Heart right ventricle (tissue), 16 donors: ENCODE measurements around the gene SF1. TPM values are rescaled to one million over a fixed set of nuclear protein-coding genes. Genes with fewer than 3 reads are reported as not detected.

Experiments
- ATAC-seq, 8 donors: fragments of 200-7000 bp; cut with Tn5 transposase; one replicate each; pipeline ENCODE4 v1.9.1; 2020; ENCODE audit warnings: mild to moderate bottlenecking in 8 of 8, moderate library complexity in 8 of 8, moderate number of reproducible peaks in 1 of 8
- DNase-seq, 2 donors: peaks; one replicate each; pipeline ENCODE4 v3.0.0-alpha.2; 2020
- H3K27ac ChIP-seq, 10 donors: fragments of 200-600 bp; sonication (generic) in 2 of 10; one replicate each; pipeline versions ENCODE4 v1.5.0 to v1.8.0; 2020 to 2022; ENCODE audit warnings: mild to moderate bottlenecking in 3 of 10
- H3K27me3 ChIP-seq, 7 donors: fragments of 200-600 bp; one replicate each; pipeline ENCODE4 v1.8.0; 2021 to 2022; ENCODE audit warnings: mild to moderate bottlenecking in 2 of 7
- H3K36me3 ChIP-seq, 9 donors: fragments of 200-600 bp; sonication (generic) in 1 of 9; one replicate each; pipeline versions ENCODE4 v1.5.0 to v1.8.0; 2020 to 2022; ENCODE audit warnings: mild to moderate bottlenecking in 2 of 9
- H3K4me1 ChIP-seq, 9 donors: fragments of 200-600 bp; sonication (generic) in 1 of 9; one replicate each; pipeline versions ENCODE4 v1.5.0 to v1.8.0; 2020 to 2022; ENCODE audit warnings: mild to moderate bottlenecking in 4 of 9
- H3K4me3 ChIP-seq, 10 donors: fragments of 200-600 bp; sonication (generic) in 2 of 10; one replicate each; pipeline versions ENCODE4 v1.5.0 to v1.8.0; 2020 to 2022; ENCODE audit warnings: mild to moderate bottlenecking in 7 of 10, moderate library complexity in 2 of 10
- H3K9me3 ChIP-seq, 11 donors: fragments of 200-600 bp in 10 of 11; sonication (generic) in 2 of 11; one replicate each; pipeline versions ENCODE4 v1.5.0 to v1.8.0; 2013 to 2022; ENCODE audit warnings: mild to moderate bottlenecking in 2 of 11, control low read depth in 1 of 11, moderate library complexity in 1 of 11
- CTCF ChIP-seq, 9 donors: fragments of 200-600 bp; sonication (generic) in 2 of 9; IDR thresholded peaks; one replicate each; pipeline versions ENCODE4 v1.5.0 to v1.8.0; 2021 to 2022; ENCODE audit warnings: antibody characterized with exemption in 9 of 9, mild to moderate bottlenecking in 5 of 9, moderate library complexity in 1 of 9
- WGBS, 2 donors: extraction: QIAGEN DNeasy Blood & Tissue Kit; methylation state at CpG; one replicate each; pipeline ENCODE4 v1.1.7; 2013; ENCODE audit warnings: inconsistent platforms in 1 of 2; 5-methylcytosine and 5-hydroxymethylcytosine counted together
- intact Hi-C, 10 donors: fragments of 100-400 bp; cut with DNase I; formaldehyde crosslinking; loops; one replicate each; pipeline versions ENCODE4 v1.11.1 to v1.14.2; 2022
- polyA plus RNA-seq, 2 donors: library from polyadenylated mRNA; stranded (reverse); fragments of 200-250 nt; gene quantifications; one replicate each; pipeline ENCODE4 v1.2.3, GENCODE V29; 2013
- total RNA-seq, 10 donors: library from RNA; stranded (reverse); fragmentation: NEBNext Ultra II Directional in 3 of 10; extraction: Animal tissue kit (Norgen Biotek cat#: 25700) in 3 of 10; gene quantifications; one replicate each; pipeline versions ENCODE4 v1.2.1 to v1.2.4, GENCODE V29; 2021 to 2023
- donor health status: Arrhythmogenic right ventricular cardiomyopathy.
- donor health status: ischemic (EF 13 %, LVEDD 7.1; RV severe dilation, severe dysfunction).
- donor health status: healthy with polysubstance abuse.
- donor health status: DM: no; HTN: yes; CAD: no.
- donor health status: DM: no; HTN: no; CAD: no.
- donor health status: ischemic (EF 25% LVEDD 6.9; RV normal size, moderate dysfunction).
- donor health status: ischemic (EF 25% LVEDD 5.7; RV mildly dilated, moderate dysfunction).
- donor health status: healthy.
- donor health status: DM: yes; HTN: yes; CAD: no.
- donor health status: Ischemic cardiomyopathy.
- donor health status: ischemic (EF 35%, LVEDD 5.7; RV mildly dilated, moderate dysfunction).
- donor health status: nonischemic (EF 11% LVEDD 7.7; RV severe dilation, severe dysfunction).
- donor health status: DM: yes; HTN: yes; CAD: no.
- donor health status: PGD.
- donor health status: ischemic (EF 29% LVEDD 5.4; RV normal size, mild dysfunction).
- donor health status: nonischemic (EF 23%, LVEDD 6.1; RV moderate dilation, normal function).

Gene SF1
- total and polyA plus RNA-seq, 12 donors = 45.6 to 201 (median 160) TPM

GRCh38 chr11:64802370-64803157 lies 24.2 kb upstream of the SF1 start:
- DNase-seq (no peak), ATAC-seq (peak in 3 of 8 donors; percentile 1 to 9 (median 4))
- 13 to 16% methylated on average over 48 to 54 of the region's 54 CpGs for WGBS, 2 donors
- Histone ChIP-seq H3K4me3 (peak overlapping the region; percentile 56 to 92 (median 68)), H3K9me3 (no peaks in the 10 kb centered on the region), H3K27me3 (no peaks in the 10 kb centered on the region), H3K36me3 (peaks cover 0 to 57% (median 12%) of the 10 kb centered on the region in 9 donors), H3K4me1 (peaks cover 14 to 46% (median 26%) of the 10 kb centered on the region in 9 donors), H3K27ac (peak overlapping the region; percentile 63 to 97 (median 90))
- intact Hi-C loops = loop anchor here in 1 of 10 donors (2.0 kb wide), 1 partner anchor 24 kb away; the partner anchor contains the start of gene SF1
- TF ChIP-seq CTCF (IDR thresholded peaks at IDR 0.05) = no peak

- intact Hi-C loops = loop anchor here in 1 of 10 donors (2.0 kb wide), 1 partner anchor 23 kb away; the partner anchor contains the start of gene SF1
- no peak for TF ChIP-seq CTCF (IDR thresholded peaks at IDR 0.05)
- Histone ChIP-seq H3K4me3 (peak overlapping the region in 9 of 10 donors; percentile 56 to 92 (median 70)), H3K27me3 (no peaks in the 10 kb centered on the region), H3K4me1 (peaks cover 14 to 46% (median 26%) of the 10 kb centered on the region in 9 donors), H3K36me3 (peaks cover 0 to 57% (median 12%) of the 10 kb centered on the region in 9 donors), H3K9me3 (no peaks in the 10 kb centered on the region), H3K27ac (peak overlapping the region; percentile 63 to 97 (median 90))
- no peak for DNase-seq
- peak in 4 of 8 donors; percentile 1 to 16 (median 6) for ATAC-seq
- WGBS, 2 donors = 48 to 52% methylated on average over 13 of the region's 13 CpGs
These were observed 23.4 kb upstream of the SF1 start for GRCh38 chr11:64801561-64802369.

- Histone ChIP-seq H3K4me3 (peak overlapping the region in 1 of 10 donors; percentile 72), H3K36me3 (peaks cover 0 to 57% (median 9%) of the 10 kb centered on the region in 9 donors)
- intact Hi-C loops = no loop called here
These were observed 22.8 kb upstream of the SF1 start for GRCh38 chr11:64801158-64801464.

More at GRCh38 chr11:64801158-64801464, 22.8 kb upstream of the SF1 start:
- WGBS, 2 donors = 82 to 84% methylated on average over 9 of the region's 9 CpGs
- H3K4me1 ChIP-seq = peaks cover 14 to 46% (median 26%) of the 10 kb centered on the region in 9 donors
- TF ChIP-seq CTCF (IDR thresholded peaks at IDR 0.05) = no peak
- DNase-seq = no peak
- ATAC-seq = no peak
- H3K27ac ChIP-seq = peak overlapping the region in 9 of 10 donors; percentile 76 to 97 (median 90)
- no peaks in the 10 kb centered on the region for H3K9me3 ChIP-seq
- no peaks in the 10 kb centered on the region for H3K27me3 ChIP-seq
